Parathyroid adenoma (tissue), 2 donors: ENCODE data around the gene B3GALT6.

Experiments used
- H2AFZ ChIP-seq: fragments of 300-600 bp; sonication (generic); one replicate; pipeline ENCODE4 v1.7.0; 2017; ENCODE audit warnings: antibody characterized with exemption, mild to moderate bottlenecking
- H3K27ac ChIP-seq: fragments of 300-600 bp; sonication (generic); one replicate; pipeline ENCODE4 v1.7.0; 2017
- H3K27me3 ChIP-seq: fragments of 300-600 bp; sonication (generic); one replicate; pipeline ENCODE4 v1.7.0; 2017; ENCODE audit warnings: low read length; ENCODE audit not compliant: control insufficient read depth, insufficient read depth
- H3K36me3 ChIP-seq: fragments of 300-600 bp; sonication (generic); one replicate; pipeline ENCODE4 v1.7.0; 2017; ENCODE audit warnings: low read length; ENCODE audit not compliant: control insufficient read depth, insufficient read depth
- H3K4me1 ChIP-seq: fragments of 300-600 bp; sonication (generic); one replicate; pipeline ENCODE4 v1.7.0; 2017; ENCODE audit warnings: control low read depth
- H3K4me2 ChIP-seq: fragments of 300-600 bp; sonication (generic); one replicate; pipeline ENCODE4 v1.7.0; 2017; ENCODE audit warnings: low read length
- H3K4me3 ChIP-seq: fragments of 300-600 bp; sonication (generic); one replicate; pipeline ENCODE4 v1.7.0; 2017; ENCODE audit warnings: low read depth, low read length
- H3K79me2 ChIP-seq: fragments of 300-600 bp; sonication (generic); one replicate; pipeline ENCODE4 v1.7.0; 2017; ENCODE audit warnings: control low read depth
- H3K9ac ChIP-seq: fragments of 300-600 bp; sonication (generic); one replicate; pipeline ENCODE4 v1.7.0; 2017; ENCODE audit warnings: mild to moderate bottlenecking
- H3K9me3 ChIP-seq: fragments of 300-600 bp; sonication (generic); one replicate; pipeline ENCODE4 v1.7.0; 2017; ENCODE audit warnings: low read length; ENCODE audit not compliant: control insufficient read depth
- CTCF ChIP-seq: fragments of 300-600 bp; sonication (generic); IDR thresholded peaks from one replicate; pipeline ENCODE4 v1.7.0; 2017; ENCODE audit warnings: antibody characterized with exemption, mild to moderate bottlenecking
- donor health status: primary hyperparathyroidism.

The B3GALT6 gene

GRCh38 chr1:1255611-1256010, 23.6 kb downstream of the B3GALT6 start:
- TF ChIP-seq CTCF: no peak
- no peak overlapping the region for H2AFZ ChIP-seq
- no peaks in the 10 kb centered on the region for H3K9me3 ChIP-seq
- no peak overlapping the region for H3K4me3 ChIP-seq
- no peaks in the 10 kb centered on the region for H3K4me1 ChIP-seq
- no peak overlapping the region for H3K9ac ChIP-seq
- H3K79me2 ChIP-seq: no peaks in the 10 kb centered on the region
- H3K27ac ChIP-seq: no peak overlapping the region
- H3K4me2 ChIP-seq: no peak overlapping the region
- H3K36me3 ChIP-seq: no peaks in the 10 kb centered on the region
- H3K27me3 ChIP-seq: no peaks in the 10 kb centered on the region

- H3K4me1 ChIP-seq: no peaks in the 10 kb centered on the region
- no peaks in the 10 kb centered on the region for H3K9me3 ChIP-seq
- H2AFZ ChIP-seq: no peak overlapping the region
- H3K27me3 ChIP-seq: no peaks in the 10 kb centered on the region
- H3K4me2 ChIP-seq: no peak overlapping the region
- H3K79me2 ChIP-seq: no peaks in the 10 kb centered on the region
- no peaks in the 10 kb centered on the region for H3K36me3 ChIP-seq
- no peak overlapping the region for H3K27ac ChIP-seq
- no peak overlapping the region for H3K9ac ChIP-seq
- no peak overlapping the region for H3K4me3 ChIP-seq
- TF ChIP-seq CTCF: no peak
Measured at GRCh38 chr1:1256956-1257871, 25.2 kb downstream of the B3GALT6 start.

- no peak overlapping the region for H3K9ac ChIP-seq
- H3K4me1 ChIP-seq: no peaks in the 10 kb centered on the region
- no peaks in the 10 kb centered on the region for H3K9me3 ChIP-seq
- no peaks in the 10 kb centered on the region for H3K36me3 ChIP-seq
- no peak overlapping the region for H3K4me2 ChIP-seq
- no peak for TF ChIP-seq CTCF
- no peak overlapping the region for H3K27ac ChIP-seq
- no peaks in the 10 kb centered on the region for H3K27me3 ChIP-seq
- no peak overlapping the region for H2AFZ ChIP-seq
- no peak overlapping the region for H3K4me3 ChIP-seq
- no peaks in the 10 kb centered on the region for H3K79me2 ChIP-seq
Measured at GRCh38 chr1:1259119-1259488, 27.1 kb downstream of the B3GALT6 start.

- Histone ChIP-seq H3K36me3 (no peaks in the 10 kb centered on the region), H3K4me1 (no peaks in the 10 kb centered on the region), H3K27me3 (no peaks in the 10 kb centered on the region), H2AFZ (no peak overlapping the region), H3K4me3 (no peak overlapping the region), H3K79me2 (no peaks in the 10 kb centered on the region), H3K9ac (no peak overlapping the region), H3K4me2 (no peak overlapping the region), H3K27ac (no peak overlapping the region), H3K9me3 (no peaks in the 10 kb centered on the region)
- no peak for TF ChIP-seq CTCF
Measured at GRCh38 chr1:1259540-1259939, 27.5 kb downstream of the B3GALT6 start.
